HepG2 (cell line): Measurements from ENCODE around the gene ST6GALNAC2. TPM values are rescaled to one million over a fixed set of nuclear protein-coding genes. Genes with fewer than 3 reads are reported as not detected.
A peak's percentile ranks its signal among the peaks of the same experiment; 100 is the strongest.

Source experiments
- ATF3 ChIP-seq: sonication (generic); formaldehyde crosslinking; IDR thresholded peaks from 2 replicates; pipeline ENCODE4 v1.4.0; 2020; ENCODE audit warnings: missing genetic modification reagents
- GABPB1 ChIP-seq: IDR thresholded peaks from 2 replicates; pipeline ENCODE4 v1.6.1; 2016; ENCODE audit warnings: mild to moderate bottlenecking, missing genetic modification reagents, moderate library complexity, missing compliant biosample characterization
- HDAC1 ChIP-seq: sonication (generic); formaldehyde crosslinking; IDR thresholded peaks from 2 replicates; pipeline ENCODE4 v1.5.1; 2020; ENCODE audit warnings: mild to moderate bottlenecking, missing genetic modification reagents
- JUND ChIP-seq: sonication (generic); formaldehyde crosslinking; IDR thresholded peaks from 2 replicates; pipeline ENCODE4 v1.8.0; 2022; ENCODE audit warnings: mild to moderate bottlenecking, missing genetic modification reagents
- KDM5B ChIP-seq: sonication (generic); formaldehyde crosslinking; IDR thresholded peaks from 2 replicates; pipeline ENCODE4 v1.4.0; 2020; ENCODE audit warnings: missing genetic modification reagents, mild to moderate bottlenecking, borderline replicate concordance
- MBD4 ChIP-seq: IDR thresholded peaks from 2 replicates; pipeline ENCODE4 v1.6.1; 2012; ENCODE audit warnings: low read length, inconsistent platforms, borderline replicate concordance
- NFIC ChIP-seq: IDR thresholded peaks from 2 replicates; pipeline ENCODE4 v1.6.1; 2012; ENCODE audit warnings: mild to moderate bottlenecking, low read length, inconsistent platforms
- PTBP1 ChIP-seq: fragments of 200-400 bp; formaldehyde crosslinking; IDR thresholded peaks from 2 replicates; pipeline ENCODE4 v1.6.1; 2018; ENCODE audit warnings: low read length, low read depth; ENCODE audit not compliant: poor library complexity, severe bottlenecking
- SOX6 ChIP-seq, 2 experiments: fragments of 450-650 bp in 1 of 2; sonication (generic) in 1 of 2; formaldehyde crosslinking in 1 of 2; IDR thresholded peaks; 2 replicates each; pipeline versions ENCODE4 v1.4.0 to v1.6.1; 2017 to 2020; ENCODE audit warnings: antibody characterized with exemption in 1 of 2, mild to moderate bottlenecking in 1 of 2, missing genetic modification reagents in 1 of 2
- SP5 ChIP-seq: IDR thresholded peaks from 2 replicates; pipeline ENCODE4 v1.6.1; 2016; ENCODE audit warnings: low read depth, borderline replicate concordance
- TIGD3 ChIP-seq: sonication (generic); formaldehyde crosslinking; IDR thresholded peaks from 2 replicates; pipeline ENCODE4 v1.5.1; 2020; ENCODE audit warnings: mild to moderate bottlenecking, missing genetic modification reagents, borderline replicate concordance
- ZFP41 ChIP-seq: sonication (generic); formaldehyde crosslinking; IDR thresholded peaks from 2 replicates; pipeline ENCODE4 v1.4.0; 2020; ENCODE audit warnings: mild to moderate bottlenecking, missing genetic modification reagents, borderline replicate concordance
- ZNF235 ChIP-seq: sonication (generic); formaldehyde crosslinking; IDR thresholded peaks from 2 replicates; pipeline ENCODE4 v1.8.1; 2023; ENCODE audit warnings: mild to moderate bottlenecking, missing genetic modification reagents, borderline replicate concordance
- ZNF407 ChIP-seq: sonication (generic); formaldehyde crosslinking; IDR thresholded peaks from one replicate; pipeline ENCODE4 v1.5.1; 2020; ENCODE audit warnings: mild to moderate bottlenecking, missing genetic modification reagents; ENCODE audit errors: not compliant biosample characterization
- ZNF572 ChIP-seq: sonication (generic); formaldehyde crosslinking; IDR thresholded peaks from 2 replicates; pipeline ENCODE4 v1.5.1; 2020; ENCODE audit warnings: mild to moderate bottlenecking, missing genetic modification reagents
- ZNF597 ChIP-seq: sonication (generic); formaldehyde crosslinking; IDR thresholded peaks from 2 replicates; pipeline ENCODE4 v1.5.0; 2020; ENCODE audit warnings: missing genetic modification reagents
- ZNF75D ChIP-seq: sonication (generic); formaldehyde crosslinking; IDR thresholded peaks from 2 replicates; pipeline ENCODE4 v1.8.1; 2023; ENCODE audit warnings: missing genetic modification reagents, mild to moderate bottlenecking, borderline replicate concordance
- ZSCAN29 ChIP-seq: sonication (generic); formaldehyde crosslinking; conservative IDR thresholded peaks from 2 replicates; pipeline ENCODE4 v1.4.0; 2020; ENCODE audit warnings: mild to moderate bottlenecking, missing genetic modification reagents
- polyA plus RNA-seq, 8 experiments: library from polyadenylated mRNA; depleted of rRNA in 3 of 8; stranded (reverse) in 7 of 8; unstranded in 1 of 8; fragments of >200 nt; fragmentation: Illumina TruSeq in 4 of 8; extraction: Trizol in 4 of 8; gene quantifications; 2 replicates each; pipeline versions ENCODE4 v1.2.1 to v1.2.3, GENCODE V29; 2011 to 2016; ENCODE audit warnings: low read depth in 4 of 8, missing spikeins in 1 of 8, mixed read lengths in 1 of 8; ENCODE audit not compliant: insufficient read depth in 1 of 8
- total RNA-seq, 5 experiments: library from RNA; depleted of rRNA; stranded (reverse); fragments of >200 nt; fragmentation: Illumina TruSeq; extraction: Trizol; gene quantifications; 2 replicates each; pipeline ENCODE4 v1.2.3, GENCODE V29; 2016; ENCODE audit warnings: low read depth in 1 of 5

ST6GALNAC2 gene
- total and polyA plus RNA-seq, 2 of the 13 experiments (the other 11 are each of a cell fraction or from before 2014, with no cell fraction given): 0.12 to 0.49 TPM

- no peak for TF ChIP-seq ATF3 (CRISPR knock-in tag)
- TF ChIP-seq ZFP41 (CRISPR knock-in tag): no peak
- no peak for TF ChIP-seq PTBP1
- no peak for TF ChIP-seq ZNF75D (CRISPR knock-in tag)
- TF ChIP-seq ZNF572 (CRISPR knock-in tag): peak; percentile 23; the same call in 1 of the 2 replicates
- no peak for TF ChIP-seq MBD4
- no peak for TF ChIP-seq JUND (CRISPR knock-in tag)
- TF ChIP-seq SOX6 (IDR thresholded peaks at IDR 0.05): no peak
- peak; percentile 55 for TF ChIP-seq SOX6 (CRISPR knock-in tag; IDR thresholded peaks at IDR 0.05)
- no peak for TF ChIP-seq ZNF597 (CRISPR knock-in tag)
- TF ChIP-seq ZSCAN29 (CRISPR knock-in tag): no peak
- peak; percentile 46 for TF ChIP-seq HDAC1 (CRISPR knock-in tag)
- TF ChIP-seq NFIC: no peak
- TF ChIP-seq SP5: no peak; the same call in 1 of the 2 replicates
- TF ChIP-seq KDM5B (CRISPR knock-in tag): no peak
- TF ChIP-seq GABPB1 (CRISPR knock-in tag): peak; percentile 24; the same call in 1 of the 2 replicates
- TF ChIP-seq ZNF235 (CRISPR knock-in tag): no peak
- TF ChIP-seq ZNF407: no peak
- TF ChIP-seq TIGD3 (CRISPR knock-in tag): no peak
Measured at GRCh38 chr17:76612977-76613851, 27.6 kb upstream of the ST6GALNAC2 start (continued).
